Esophagus (tissue), 2 donors: Measurements from ENCODE around the gene HTR3C. TPM values are rescaled to one million over a fixed set of nuclear protein-coding genes. Genes with fewer than 3 reads are reported as not detected.

Experiments
- polyA plus RNA-seq, 2 donors: library from polyadenylated mRNA; stranded (reverse); fragments of 200-250 nt; gene quantifications; one replicate each; pipeline ENCODE4 v1.2.3, GENCODE V29; 2013
- donor health status: healthy with polysubstance abuse.
- donor health status: Bipolar disorder and iron deficiency.

Gene HTR3C
- polyA plus RNA-seq, 2 donors: not detected

Other genes with a start within 250 kb of the HTR3C start
- 1 to 10 TPM; 1.2 to 1.4 TPM for gene MAP6D1, start 227.5 kb upstream of the HTR3C start, polyA plus RNA-seq
- 10 to 100 TPM; 45.8 to 59.6 TPM for gene PARL, start 168.2 kb upstream of the HTR3C start, polyA plus RNA-seq
- gene ABCC5, start 35.2 kb upstream of the HTR3C start, polyA plus RNA-seq: 10 to 100 TPM; 19.2 to 56.0 TPM
- not detected for gene HTR3D, start 21.3 kb upstream of the HTR3C start, polyA plus RNA-seq
- not detected for gene HTR3E, start 44.0 kb downstream of the HTR3C start, polyA plus RNA-seq
- gene EIF2B5, start 82.3 kb downstream of the HTR3C start, polyA plus RNA-seq: 10 to 100 TPM; 31.0 to 37.7 TPM
- gene DVL3, start 102.3 kb downstream of the HTR3C start, polyA plus RNA-seq: 10 to 100 TPM; 27.2 to 31.6 TPM
- gene AP2M1, start 121.8 kb downstream of the HTR3C start, polyA plus RNA-seq: 100 to 1,000 TPM in 1 of 2 donors, 10 to 100 TPM in 1; 94.2 to 210 TPM
- 10 to 100 TPM; 42.3 to 42.4 TPM for gene ABCF3, start 133.2 kb downstream of the HTR3C start, polyA plus RNA-seq
- gene VWA5B2, start 176.5 kb downstream of the HTR3C start, polyA plus RNA-seq: under 1 TPM; 0.02 to 0.04 TPM
- 10 to 100 TPM; 16.4 to 31.0 TPM for gene ALG3, start 195.9 kb downstream of the HTR3C start, polyA plus RNA-seq
- 1 to 10 TPM; 3.5 to 8.6 TPM for gene EEF1AKMT4, start 196.6 kb downstream of the HTR3C start, polyA plus RNA-seq
- gene CAMK2N2, start 208.5 kb downstream of the HTR3C start, polyA plus RNA-seq: under 1 TPM; 0.06 to 0.12 TPM
- gene ECE2, start 223.0 kb downstream of the HTR3C start, polyA plus RNA-seq: not detected
- gene PSMD2, start 246.2 kb downstream of the HTR3C start, polyA plus RNA-seq: 100 to 1,000 TPM in 1 of 2 donors, 10 to 100 TPM in 1; 50.1 to 156 TPM